Caki2 (cell line): ENCODE data around the gene DRP2. TPM values are rescaled to one million over a fixed set of nuclear protein-coding genes. Genes with fewer than 3 reads are reported as not detected.
"Not testable (repeated sequence)": the region's sequence is repeated elsewhere in the genome, so short reads cannot be mapped to it uniquely, and the experiment has no call there.

Experiments used
- DNase-seq: peaks from one replicate; pipeline ENCODE4 v3.0.0-alpha.2; 2015; ENCODE audit warnings: low read depth
- in situ Hi-C: cut with HindIII; loops from 2 replicates; pipeline ENCODE4 v1.10.0; 2016; ENCODE audit warnings: low sequenced_read_pairs, low pct_unique_long_range_greater_than_20kb, mixed read lengths
- total RNA-seq: library from RNA; depleted of rRNA; stranded (reverse); fragments of >200 nt; shearing (Covaris generic); gene quantifications from 2 replicates; pipeline ENCODE4 v1.2.3, GENCODE V29; 2014; ENCODE audit warnings: low replicate concordance; rRNA removed

Gene DRP2
- total RNA-seq: 0.24 TPM in 1 of 2 replicates, not detected in the other

GRCh38 chrX:101219116-101219863, at the start of gene DRP2:
Gene DRP2, plus strand, starts transcription at chrX:101219786. Its CDS starts 11,862 bp downstream, at chrX:101231648.
- in situ Hi-C loops: no loop called here
- DNase-seq: no peak

- in situ Hi-C loops: no loop called here
- DNase-seq: no peak
These were observed 47.6 kb upstream of the DRP2 start for GRCh38 chrX:101171883-101172400.

GRCh38 chrX:101176439-101176838, 43.1 kb upstream of the DRP2 start:
- no peak for DNase-seq
- in situ Hi-C loops: no loop called here

- DNase-seq, in situ Hi-C loops: not testable (repeated sequence)
These were observed 34.7 kb upstream of the DRP2 start for GRCh38 chrX:101184876-101185275.

GRCh38 chrX:101187961-101188360, 31.6 kb upstream of the DRP2 start:
- in situ Hi-C loops: not testable (repeated sequence)

GRCh38 chrX:101190736-101191135, 28.9 kb upstream of the DRP2 start:
- no peak for DNase-seq
- in situ Hi-C loops: no loop called here

More at GRCh38 chrX:101187961-101188360, 31.6 kb upstream of the DRP2 start:
- DNase-seq: not testable (repeated sequence)

GRCh38 chrX:101191217-101191750, 28.3 kb upstream of the DRP2 start:
- DNase-seq: no peak
- in situ Hi-C loops: no loop called here

- no peak for DNase-seq
- in situ Hi-C loops: no loop called here
These were observed 24.0 kb upstream of the DRP2 start for GRCh38 chrX:101195442-101196173.

- no peak for DNase-seq
- in situ Hi-C loops: no loop called here
These were observed 15.7 kb upstream of the DRP2 start for GRCh38 chrX:101203761-101204351.

GRCh38 chrX:101206471-101206870, 13.1 kb upstream of the DRP2 start:
- DNase-seq: no peak
- in situ Hi-C loops: no loop called here

- DNase-seq: no peak
- in situ Hi-C loops: no loop called here
These were observed 11.3 kb upstream of the DRP2 start for GRCh38 chrX:101208152-101208905.

- in situ Hi-C loops: no loop called here
- no peak for DNase-seq
These were observed 9.0 kb upstream of the DRP2 start for GRCh38 chrX:101210630-101211029.

- no peak for DNase-seq
- in situ Hi-C loops: no loop called here
These were observed 1.9 kb upstream of the DRP2 start for GRCh38 chrX:101217689-101218088.

GRCh38 chrX:101219864-101220346, 319 bp downstream of the DRP2 start:
- in situ Hi-C loops: no loop called here
- no peak for DNase-seq

- in situ Hi-C loops: no loop called here
- DNase-seq: no peak
These were observed 1.2 kb downstream of the DRP2 start for GRCh38 chrX:101220662-101221260.

- in situ Hi-C loops: no loop called here
These were observed 3.6 kb downstream of the DRP2 start for GRCh38 chrX:101223226-101223625.

GRCh38 chrX:101229170-101229569, 9.6 kb downstream of the DRP2 start:
- in situ Hi-C loops: no loop called here
- no peak for DNase-seq

More at GRCh38 chrX:101223226-101223625, 3.6 kb downstream of the DRP2 start:
- DNase-seq: no peak
